Colonic mucosa (tissue), 4 donors: ENCODE measurements around the gene PCDHA13. TPM values are rescaled to one million over a fixed set of nuclear protein-coding genes. Genes with fewer than 3 reads are reported as not detected.

Source experiments
- DNase-seq: peaks from one replicate; pipeline ENCODE4 v3.0.0-alpha.2; 2020
- H3K27ac ChIP-seq: fragments of 200-600 bp; one replicate; pipeline ENCODE4 v1.8.0; 2021
- H3K27me3 ChIP-seq: fragments of 200-600 bp; one replicate; pipeline ENCODE4 v1.8.0; 2021
- H3K36me3 ChIP-seq: fragments of 200-600 bp; one replicate; pipeline ENCODE4 v1.8.0; 2021
- H3K4me1 ChIP-seq: fragments of 200-600 bp; one replicate; pipeline ENCODE4 v1.8.0; 2021; ENCODE audit warnings: mild to moderate bottlenecking
- H3K4me3 ChIP-seq: fragments of 200-600 bp; one replicate; pipeline ENCODE4 v1.8.0; 2021
- H3K9ac ChIP-seq, 2 donors: one replicate each; pipeline ENCODE4 v1.7.0; 2013; ENCODE audit warnings: control low read depth in 2 of 2, low read depth in 2 of 2, low read length in 2 of 2
- H3K9me3 ChIP-seq: fragments of 200-600 bp; one replicate; pipeline ENCODE4 v1.8.0; 2021
- CTCF ChIP-seq: fragments of 200-600 bp; IDR thresholded peaks from one replicate; pipeline ENCODE4 v1.8.0; 2022; ENCODE audit warnings: antibody characterized with exemption, mild to moderate bottlenecking
- intact Hi-C: fragments of 100-400 bp; cut with DNase I; formaldehyde crosslinking; loops from one replicate; pipeline ENCODE4 v1.14.1; 2022
- total RNA-seq, 2 donors: library from RNA; stranded (reverse); fragmentation: NEBNext Ultra II Directional in 1 of 2; extraction: Animal tissue kit (Norgen Biotek cat#: 25700) in 1 of 2; gene quantifications; one replicate each; pipeline ENCODE4 v1.2.1, GENCODE V29; 2021
- donor health status: healthy.
- donor health status: DM: no; HTN: no; CAD: no.
- donor health status: DM: no; HTN: no; CAD: no.

The PCDHA13 gene
- total RNA-seq, 2 donors from 2014 or later = 0.05 TPM

DNA sequence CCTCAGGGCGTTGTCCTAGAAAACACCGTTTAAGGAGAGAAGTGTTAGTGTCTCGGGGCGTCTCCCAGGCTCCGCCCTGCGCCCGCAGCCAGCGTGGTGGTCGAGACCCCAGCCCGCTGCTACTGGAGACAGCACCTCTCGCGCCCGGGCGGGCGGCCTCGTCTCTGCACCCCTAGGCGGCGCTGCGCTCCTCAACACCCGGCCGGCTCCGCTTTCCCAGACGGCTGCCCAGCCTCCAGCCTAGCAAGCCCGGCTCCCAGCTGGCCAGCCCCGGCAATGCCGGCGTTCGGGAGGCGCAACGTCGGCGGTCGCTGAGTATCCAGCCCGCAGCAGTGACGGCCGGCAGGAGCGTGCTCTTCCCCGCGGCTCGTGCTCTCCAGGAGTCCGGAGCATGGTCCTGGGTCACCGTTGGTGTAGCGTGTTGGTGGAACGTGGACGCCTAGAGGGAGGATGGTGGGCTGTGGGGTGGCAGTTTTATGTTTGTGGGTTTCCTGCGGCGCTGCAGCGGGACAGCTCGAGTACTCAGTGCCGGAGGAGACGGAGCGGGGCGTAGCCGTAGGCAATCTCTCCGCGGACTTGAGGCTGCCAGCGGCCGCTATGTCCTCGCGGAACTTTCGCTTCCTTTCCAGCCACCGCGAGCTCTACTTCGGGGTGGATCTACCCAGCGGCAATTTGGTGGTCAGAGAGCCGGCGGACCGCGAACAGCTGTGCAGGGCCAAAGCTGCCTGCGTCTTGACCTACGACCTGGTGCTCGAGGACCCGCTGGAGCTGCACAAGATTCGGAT, 44.7 kb downstream of the PCDHA13 start:
- peak; percentile 42 for TF ChIP-seq CTCF
- no peaks in the 10 kb centered on the region for H3K9me3 ChIP-seq
- no peaks in the 10 kb centered on the region for H3K27me3 ChIP-seq
- H3K9ac ChIP-seq = no peak overlapping the region
- no peaks in the 10 kb centered on the region for H3K36me3 ChIP-seq
- H3K4me3 ChIP-seq = peak overlapping the region; percentile 30
- H3K27ac ChIP-seq = no peak overlapping the region
- intact Hi-C loops = no loop called here
- H3K4me1 ChIP-seq = no peaks in the 10 kb centered on the region
- peak; percentile 42 for DNase-seq

- Histone ChIP-seq H3K36me3 (no peaks in the 10 kb centered on the region), H3K9me3 (no peaks in the 10 kb centered on the region), H3K9ac (no peak overlapping the region), H3K27ac (no peak overlapping the region), H3K4me1 (no peaks in the 10 kb centered on the region), H3K4me3 (peak overlapping the region; percentile 30), H3K27me3 (no peaks in the 10 kb centered on the region)
- DNase-seq = no peak
- no peak for TF ChIP-seq CTCF
- intact Hi-C loops = no loop called here
These were observed 45.3 kb downstream of the PCDHA13 start for GRCh38 chr5:140927228-140927573.

Other genes with a start within 250 kb of the PCDHA13 start
- 10 to 100 TPM; 28.2 to 48.3 TPM for gene CD14, start 248.9 kb upstream of the PCDHA13 start, total RNA-seq
- gene TMCO6, start 242.7 kb upstream of the PCDHA13 start, total RNA-seq = 10 to 100 TPM in 1 of 2 donors, 1 to 10 TPM in 1; 8.7 to 18.9 TPM
- 100 to 1,000 TPM in 1 of 2 donors, 10 to 100 TPM in 1; 85.4 to 101 TPM for gene NDUFA2, start 234.5 kb upstream of the PCDHA13 start, total RNA-seq
- gene IK, start 234.3 kb upstream of the PCDHA13 start, total RNA-seq = 10 to 100 TPM; 70.4 to 71.6 TPM
- gene WDR55, start 217.2 kb upstream of the PCDHA13 start, total RNA-seq = 10 to 100 TPM; 28.7 to 47.8 TPM
- under 1 TPM; 0.16 to 0.89 TPM for gene DND1, start 208.5 kb upstream of the PCDHA13 start, total RNA-seq
- gene HARS1, start 190.8 kb upstream of the PCDHA13 start, total RNA-seq = 10 to 100 TPM; 41.0 to 66.1 TPM
- gene HARS2, start 190.7 kb upstream of the PCDHA13 start, total RNA-seq = 10 to 100 TPM; 37.8 to 38.7 TPM
- gene ZMAT2, start 181.7 kb upstream of the PCDHA13 start, total RNA-seq = 10 to 100 TPM; 43.8 to 49.4 TPM
- under 1 TPM in 1 of 2 donors, not detected in 1; 0.13 TPM for gene PCDHA1, start 96.0 kb upstream of the PCDHA13 start, total RNA-seq
- not detected for gene PCDHA2, start 87.3 kb upstream of the PCDHA13 start, total RNA-seq
- under 1 TPM in 1 of 2 donors, not detected in 1; 0.11 TPM for gene PCDHA3, start 81.1 kb upstream of the PCDHA13 start, total RNA-seq
- gene PCDHA4, start 75.1 kb upstream of the PCDHA13 start, total RNA-seq = under 1 TPM; 0.47 to 0.58 TPM
- gene PCDHA5, start 60.5 kb upstream of the PCDHA13 start, total RNA-seq = under 1 TPM; 0.05 to 0.13 TPM
- gene PCDHA6, start 54.2 kb upstream of the PCDHA13 start, total RNA-seq = under 1 TPM; 0.11 to 0.12 TPM
- gene PCDHA7, start 47.9 kb upstream of the PCDHA13 start, total RNA-seq = under 1 TPM; 0.10 to 0.11 TPM
- under 1 TPM in 1 of 2 donors, not detected in 1; 0.10 TPM for gene PCDHA8, start 40.9 kb upstream of the PCDHA13 start, total RNA-seq
- gene PCDHA9, start 33.7 kb upstream of the PCDHA13 start, total RNA-seq = under 1 TPM in 1 of 2 donors, not detected in 1; 0.19 TPM
- under 1 TPM; 0.07 to 0.37 TPM for gene PCDHA10, start 26.2 kb upstream of the PCDHA13 start, total RNA-seq
- not detected for gene PCDHA11, start 13.2 kb upstream of the PCDHA13 start, total RNA-seq
- not detected for gene PCDHA12, start 6.8 kb upstream of the PCDHA13 start, total RNA-seq
- gene PCDHAC1, start 44.2 kb downstream of the PCDHA13 start, total RNA-seq = under 1 TPM; 0.10 to 0.11 TPM
- gene PCDHAC2, start 84.4 kb downstream of the PCDHA13 start, total RNA-seq = under 1 TPM; 0.05 to 0.32 TPM
- not detected for gene PCDHB1, start 169.2 kb downstream of the PCDHA13 start, total RNA-seq
- gene PCDHB2, start 212.5 kb downstream of the PCDHA13 start, total RNA-seq = 1 to 10 TPM in 1 of 2 donors, under 1 TPM in 1; 0.40 to 1.6 TPM
- 1 to 10 TPM in 1 of 2 donors, under 1 TPM in 1; 0.40 to 1.5 TPM for gene PCDHB3, start 218.3 kb downstream of the PCDHA13 start, total RNA-seq
- under 1 TPM; 0.17 to 0.96 TPM for gene PCDHB4, start 239.7 kb downstream of the PCDHA13 start, total RNA-seq